ENCODE results near the gene SLC35F4.

The SLC35F4 gene

DNA sequence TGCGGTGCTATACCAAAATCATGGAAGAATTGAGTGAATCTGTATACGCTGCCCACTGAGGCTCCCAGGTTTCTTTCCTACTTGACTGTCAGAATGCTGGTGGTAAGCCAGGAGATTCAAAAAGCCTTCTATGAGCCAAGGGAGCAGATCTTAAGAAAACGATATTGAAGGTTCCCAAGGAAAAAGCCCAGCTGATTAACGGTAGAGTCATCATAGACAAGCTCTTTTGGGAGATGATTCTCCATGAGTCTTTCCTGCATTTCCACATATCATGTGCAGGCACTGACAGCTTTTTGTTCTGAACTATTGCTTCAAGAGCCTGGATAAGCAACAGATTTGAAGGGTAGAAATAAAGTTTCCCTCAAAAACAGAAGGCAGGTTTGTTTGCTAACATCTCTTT lies 17.5 kb downstream of the SLC35F4 start:
- DNase-seq, result peak; percentile 85

DNA sequence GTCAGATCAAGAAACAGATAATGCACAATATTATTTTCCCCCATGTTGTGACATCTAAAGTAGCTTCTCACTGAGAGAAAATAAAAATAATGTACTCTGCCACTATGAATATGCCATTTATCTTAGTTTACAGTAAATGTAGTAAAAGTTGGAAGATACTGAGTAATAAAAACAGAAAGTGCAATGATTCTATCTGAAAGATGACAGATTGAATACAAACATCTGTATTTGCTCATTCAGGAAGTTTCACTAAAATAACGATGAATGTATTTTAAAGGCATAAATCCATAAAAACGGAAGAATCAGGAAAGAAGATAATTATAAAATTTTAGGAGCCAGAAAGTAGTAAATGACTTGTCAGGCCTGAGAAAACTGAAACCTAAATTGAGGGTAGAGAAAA lies 18.2 kb downstream of the SLC35F4 start:
- no peak for DNase-seq

DNA sequence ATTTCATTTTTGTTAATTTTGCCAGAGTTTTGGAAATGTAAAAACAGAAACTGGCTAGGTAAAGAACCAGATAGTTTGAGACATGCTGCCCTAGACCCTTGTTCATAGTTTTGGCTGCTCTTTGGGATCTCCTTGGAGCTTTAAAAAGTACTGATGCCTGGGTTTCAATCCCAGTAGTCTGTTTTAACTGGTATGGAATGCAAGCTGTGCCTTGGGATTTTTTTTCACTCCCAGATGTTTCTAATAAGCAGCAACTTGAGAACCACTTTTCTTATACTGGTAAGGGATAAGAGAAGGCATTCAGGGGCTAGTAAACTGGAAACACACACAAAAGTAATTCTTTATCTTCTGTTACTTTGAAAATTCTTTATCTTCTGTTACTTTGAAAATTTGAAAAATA lies 18.8 kb downstream of the SLC35F4 start:
- peak; percentile 68 for DNase-seq

DNA sequence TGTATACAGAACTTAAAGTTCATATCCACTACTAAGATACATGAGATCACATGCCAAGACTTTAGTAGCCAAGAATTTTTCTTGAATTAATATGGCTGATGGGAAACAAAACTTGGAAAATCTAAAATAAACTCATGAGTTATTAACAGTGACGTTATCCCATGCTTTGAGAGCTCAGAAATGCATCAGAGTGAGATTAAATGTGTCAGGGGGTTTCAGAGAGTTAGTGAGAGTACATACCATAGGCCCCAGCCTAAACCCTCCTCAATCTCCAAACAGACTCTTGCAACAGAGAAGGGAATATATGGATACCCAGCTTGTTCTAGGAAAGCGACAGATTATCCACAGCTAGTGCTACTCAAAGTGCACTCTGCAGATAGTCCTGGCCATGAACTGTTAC lies 19.3 kb downstream of the SLC35F4 start:
- peak; percentile 13 for DNase-seq

DNA sequence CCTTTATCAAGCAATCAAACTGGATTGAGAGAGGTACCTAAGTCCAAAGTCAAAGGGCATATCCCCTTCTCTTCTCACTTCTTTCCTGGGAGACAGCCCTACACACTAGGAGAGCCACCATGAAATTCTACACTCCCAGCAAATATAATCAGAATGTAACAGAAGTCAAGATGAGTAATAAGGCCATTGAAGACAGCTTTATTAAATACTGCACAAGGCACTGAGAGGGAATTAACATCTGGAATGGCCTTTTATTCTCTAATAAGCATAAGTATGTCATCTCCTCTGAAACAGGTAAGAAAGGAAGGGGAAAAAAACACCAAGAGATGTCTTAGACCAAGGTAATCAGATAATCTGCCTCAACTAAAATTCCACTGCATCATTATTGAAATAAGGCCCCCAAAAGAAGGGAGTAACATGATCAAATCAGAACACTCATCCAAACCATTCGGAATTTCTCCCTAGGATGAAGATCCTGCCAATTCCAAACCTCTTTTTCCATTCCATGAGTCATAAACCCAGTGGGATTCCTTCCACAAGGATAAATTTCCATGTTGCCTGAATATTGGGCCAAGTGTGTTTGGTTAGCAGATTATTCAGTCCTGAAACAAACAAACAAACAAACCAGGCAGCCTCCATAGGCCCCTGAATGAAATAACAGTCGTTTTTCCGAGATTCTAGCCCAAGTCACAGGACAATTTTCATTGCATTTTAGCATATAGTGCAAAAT lies 19.9 kb downstream of the SLC35F4 start:
- DNase-seq, result peak; percentile 61

DNA sequence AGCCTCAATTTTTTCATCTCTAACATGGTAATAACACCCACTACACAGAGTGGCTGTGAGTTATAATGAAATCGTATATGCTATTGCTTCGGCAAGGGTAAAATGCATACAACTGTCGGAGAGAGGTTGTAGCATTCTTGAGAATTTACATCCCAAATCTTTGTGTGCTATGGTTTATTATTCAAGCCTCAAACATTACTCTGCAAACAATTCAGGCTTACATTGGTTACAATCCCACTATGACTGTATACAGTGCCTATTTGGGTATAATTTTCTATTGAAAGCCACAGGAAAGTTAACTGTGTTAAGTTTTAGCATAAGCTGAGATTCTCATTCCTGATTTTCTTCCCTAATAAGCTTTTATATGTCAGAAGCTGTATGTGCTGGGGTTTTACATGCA lies 20.6 kb downstream of the SLC35F4 start:
- no peak for DNase-seq

DNA sequence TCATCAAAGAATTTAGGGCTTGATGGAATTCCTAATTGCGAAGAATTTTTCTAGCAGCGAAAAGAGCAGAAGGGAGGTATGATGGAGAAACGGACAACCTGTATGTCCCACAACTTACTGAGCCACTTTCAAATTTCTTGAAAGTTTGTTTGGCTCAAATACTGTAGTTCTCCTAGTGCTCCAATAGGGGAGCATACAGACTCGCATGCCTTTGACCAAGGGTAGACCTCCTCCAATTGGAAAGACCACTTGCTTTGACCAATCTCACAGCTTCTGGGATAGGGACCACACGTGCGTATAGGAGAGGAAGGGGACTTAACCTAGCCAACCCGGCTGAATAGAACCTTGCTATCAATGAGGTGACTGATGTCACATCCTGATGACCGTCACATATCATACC lies 28.6 kb downstream of the SLC35F4 start:
- DNase-seq, result no peak

DNA sequence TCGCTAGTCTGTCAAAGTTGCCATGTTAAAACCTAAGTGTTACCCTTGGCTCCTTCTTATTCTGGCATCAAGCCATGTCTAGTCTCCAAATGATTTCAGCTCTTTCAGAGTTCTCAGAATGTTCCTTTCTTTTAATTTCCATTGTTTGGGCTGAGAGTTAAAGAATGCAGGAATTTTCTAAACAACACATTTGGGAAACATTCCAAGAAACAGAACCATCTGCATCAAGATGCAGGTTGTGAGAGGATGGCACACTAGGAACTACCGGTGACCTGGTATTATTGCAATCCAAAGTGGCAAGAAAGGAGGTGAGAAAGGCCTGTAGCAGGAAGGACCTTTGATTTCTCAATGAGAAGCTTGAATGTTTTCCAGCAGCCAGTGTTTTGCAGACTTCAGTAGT lies 30.1 kb downstream of the SLC35F4 start:
- DNase-seq, result no peak

DNA sequence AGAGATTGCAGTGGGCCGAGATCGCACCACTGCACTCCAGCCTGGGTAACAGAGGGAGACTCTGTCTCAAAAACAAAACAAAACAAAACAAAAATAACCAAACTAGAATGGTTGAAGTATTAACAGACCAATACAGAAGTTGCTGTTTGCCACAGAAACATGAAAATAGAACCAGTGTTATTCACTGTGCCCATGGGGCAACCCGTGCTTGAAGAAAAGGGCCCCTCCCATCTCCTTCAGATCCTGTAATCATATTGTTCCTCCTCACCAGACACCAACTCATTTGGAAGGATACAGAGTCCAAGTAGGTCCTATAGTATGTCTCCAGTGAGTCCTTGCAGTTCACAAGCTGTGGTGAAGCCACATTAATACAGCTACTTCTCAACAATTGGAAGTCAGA lies 30.9 kb downstream of the SLC35F4 start:
- DNase-seq, result no peak

DNA sequence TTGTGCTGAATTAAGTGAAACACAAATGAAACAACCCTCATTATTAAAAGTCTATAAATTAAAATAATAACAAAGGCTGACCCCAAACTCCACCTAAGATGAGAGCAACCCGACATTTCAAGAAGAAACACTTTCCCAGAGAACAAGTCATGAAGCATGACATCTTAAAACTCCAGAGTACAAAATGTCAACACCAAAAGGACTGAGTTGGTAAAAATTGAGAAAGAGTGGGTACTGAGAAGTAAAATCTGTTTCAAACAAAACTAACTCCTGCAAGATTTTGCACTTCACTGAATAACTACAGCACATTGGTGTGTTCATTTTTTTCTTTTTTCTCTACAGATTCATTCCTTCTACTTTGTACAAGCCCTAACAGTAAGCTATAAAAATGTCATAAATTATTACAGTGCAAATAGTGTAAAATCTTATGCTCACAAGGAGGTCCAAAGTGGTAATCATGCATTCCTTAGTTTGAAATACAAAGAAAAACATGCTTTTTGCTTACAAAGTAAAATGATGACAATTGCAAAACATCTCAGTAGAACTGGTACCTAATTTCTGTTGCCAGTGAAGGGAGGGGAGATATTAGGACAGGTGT lies 31.8 kb downstream of the SLC35F4 start:
- peak; percentile 26 for DNase-seq

DNA sequence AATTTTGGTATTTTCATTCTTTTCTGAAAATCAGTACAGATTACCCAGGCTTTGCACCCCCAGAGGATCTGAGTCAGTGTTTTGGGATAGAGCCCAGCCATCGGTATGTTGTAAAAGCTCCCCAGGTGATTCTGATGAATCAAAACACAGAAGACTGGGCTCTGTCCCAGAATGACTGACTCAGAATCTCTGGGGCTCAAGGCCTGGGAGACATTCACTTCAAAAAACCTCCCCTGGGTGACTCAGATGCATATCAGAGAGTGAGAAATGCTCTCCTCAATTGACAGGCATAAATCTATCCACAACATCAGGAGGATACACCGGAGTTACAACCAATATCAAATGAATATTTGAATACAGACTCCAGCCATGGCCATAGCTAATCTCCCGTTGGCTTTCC lies 32.6 kb downstream of the SLC35F4 start:
- peak; percentile 97 for DNase-seq

DNA sequence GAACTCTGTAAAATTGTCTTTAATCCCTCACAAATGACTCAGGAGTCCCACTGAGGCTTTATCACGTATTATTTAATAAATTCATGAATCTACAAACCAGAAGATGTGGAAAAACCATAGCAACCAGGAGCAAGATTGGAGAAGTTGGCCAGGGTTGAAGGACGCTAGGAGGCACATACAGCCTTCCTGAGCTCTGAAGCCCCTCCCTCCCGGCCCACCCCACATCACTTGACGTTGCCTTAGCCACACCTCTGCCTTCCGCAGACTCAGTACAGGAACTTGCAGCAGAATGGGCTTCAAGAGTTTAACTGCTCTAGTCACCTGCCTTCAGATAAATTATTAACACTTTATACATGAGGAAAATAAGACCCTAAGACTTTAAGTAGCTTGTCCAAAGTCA lies 33.9 kb downstream of the SLC35F4 start:
- peak; percentile 30 for DNase-seq

DNA sequence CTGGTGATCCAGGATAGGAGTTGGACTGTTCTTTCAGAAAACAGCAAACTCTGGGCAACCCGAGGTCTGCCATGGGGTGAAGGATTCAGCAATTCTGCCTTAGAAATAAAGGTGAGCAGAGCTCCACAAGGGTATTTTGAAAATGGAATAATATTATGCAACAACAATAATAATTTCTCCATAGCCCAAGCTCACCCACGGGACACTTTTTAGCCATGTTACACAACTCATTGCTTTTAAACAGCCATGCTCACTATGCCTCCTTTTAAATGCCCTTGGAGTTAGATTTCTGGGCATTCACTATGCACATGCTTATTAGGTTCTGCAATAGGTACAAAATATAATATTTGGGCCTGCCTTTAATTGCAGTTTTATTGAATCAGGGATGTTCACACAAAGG lies 37.2 kb downstream of the SLC35F4 start:
- no peak for DNase-seq

DNA sequence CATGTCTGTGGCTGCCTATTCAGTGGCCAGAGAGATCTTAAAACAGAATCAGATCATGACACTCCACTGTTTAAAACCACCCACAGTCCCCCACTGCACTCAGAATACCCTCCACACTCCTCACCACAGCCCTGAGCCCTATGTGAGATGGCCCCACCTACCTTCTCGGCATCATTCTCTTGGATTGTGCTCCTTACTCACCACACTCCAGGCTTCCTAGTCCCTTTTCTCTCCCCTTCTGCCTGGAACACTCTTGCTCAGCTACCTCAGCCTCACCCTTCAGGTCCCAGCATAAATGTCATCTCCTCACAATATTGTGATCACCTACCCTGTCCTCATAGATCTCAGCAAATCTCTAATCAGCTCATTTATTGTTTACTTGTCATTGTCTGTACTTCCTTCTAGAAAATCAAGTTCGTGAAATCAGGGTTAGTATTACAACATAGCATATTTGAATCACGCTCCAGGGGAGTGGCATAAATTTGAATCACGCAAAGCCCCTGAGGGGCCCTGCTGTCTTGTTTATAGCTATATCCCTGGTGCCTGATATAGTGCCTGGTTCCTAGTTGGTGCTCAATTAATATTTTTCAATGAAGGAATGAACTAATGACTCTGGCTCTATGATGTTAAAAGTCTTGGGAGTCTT lies 42.8 kb downstream of the SLC35F4 start:
- peak; percentile 23 for DNase-seq

DNA sequence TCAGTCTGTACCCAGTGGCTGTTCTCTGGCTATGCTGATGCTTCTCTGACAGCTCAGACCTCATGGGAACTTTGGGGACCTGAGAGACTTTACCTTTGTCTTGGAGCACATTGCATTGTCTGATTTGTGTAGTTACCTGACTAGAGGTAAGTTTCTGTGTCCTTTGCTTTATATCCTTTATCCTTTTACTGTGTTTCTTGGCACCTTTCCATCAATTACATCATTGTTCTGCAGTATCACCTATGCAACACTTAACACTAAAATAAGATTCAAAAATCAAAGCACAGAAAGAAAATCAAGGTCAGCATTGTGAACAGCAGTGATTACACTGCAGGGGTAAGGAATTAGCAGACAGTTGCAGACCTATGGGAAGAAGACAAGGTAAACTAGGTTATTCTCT lies 43.8 kb downstream of the SLC35F4 start:
- DNase-seq, result no peak

DNA sequence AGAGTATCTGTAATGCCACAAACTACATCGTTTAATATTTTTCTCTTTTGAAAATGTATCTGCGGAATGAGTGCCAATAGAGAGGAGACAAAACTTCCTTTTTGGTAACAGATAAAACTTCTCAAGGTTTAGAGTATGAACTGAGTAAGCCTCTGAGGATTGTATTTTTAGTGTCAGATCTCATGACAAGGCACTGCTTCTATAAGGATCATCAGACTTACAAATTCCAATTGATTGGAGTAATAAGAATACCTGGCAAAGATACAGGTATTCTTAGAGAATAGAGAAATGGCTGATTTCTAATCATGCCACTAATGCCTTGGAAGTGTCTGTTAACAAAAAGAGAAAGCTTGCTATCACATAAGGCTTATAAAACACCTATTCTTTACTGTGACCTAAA lies 45.3 kb downstream of the SLC35F4 start:
- no peak for DNase-seq

DNA sequence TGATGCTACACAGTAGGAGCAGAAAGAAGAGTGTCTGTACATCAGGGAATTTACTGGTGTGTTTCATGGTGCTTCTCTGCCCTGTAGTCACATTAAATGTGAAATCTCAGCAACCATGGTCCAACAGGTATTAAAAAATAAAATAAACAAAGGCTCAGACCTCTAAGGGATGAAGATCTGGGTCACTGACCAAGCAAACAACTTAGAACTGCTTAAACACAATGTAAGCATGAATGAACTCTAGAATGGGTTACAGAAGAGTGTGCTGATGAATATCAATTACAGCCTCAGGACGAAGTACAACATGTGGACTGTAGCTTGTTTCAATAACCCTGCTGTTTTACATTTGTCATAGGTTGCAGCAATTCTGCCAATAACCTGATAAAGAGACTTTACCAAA lies 47.4 kb downstream of the SLC35F4 start:
- DNase-seq, result no peak

DNA sequence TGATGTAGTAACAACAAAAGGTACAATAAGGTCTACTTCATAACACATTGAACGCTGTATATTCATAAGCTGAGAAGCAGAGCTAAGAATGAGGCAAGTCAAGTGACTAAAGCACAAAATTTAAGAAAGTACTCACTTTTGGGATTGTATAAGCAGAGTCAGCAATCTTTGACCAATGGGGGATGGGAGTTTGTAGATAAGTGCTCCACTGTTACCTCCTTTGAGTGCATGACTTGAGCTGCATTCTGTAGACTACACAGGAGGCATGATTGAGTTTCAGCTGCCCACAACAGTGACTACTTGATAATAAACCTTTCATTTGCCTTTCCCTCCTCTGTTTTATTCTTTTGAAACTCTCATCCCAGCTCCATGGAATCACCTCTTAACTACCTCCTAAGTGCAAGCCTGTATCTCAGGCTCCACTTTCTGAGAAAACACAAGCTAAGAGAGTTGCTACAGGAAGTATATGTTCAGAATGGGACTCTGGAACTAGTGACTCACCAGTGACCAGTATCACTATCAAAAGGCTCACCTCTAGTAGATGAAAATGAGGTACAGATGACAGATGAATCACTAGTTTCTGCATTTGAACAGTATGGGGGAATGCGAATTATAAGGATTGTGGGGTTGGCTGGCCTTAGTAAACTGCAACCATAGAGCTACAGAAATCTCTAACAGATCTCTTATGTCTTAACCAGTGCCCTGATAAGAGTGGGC lies 49.2 kb downstream of the SLC35F4 start:
- peak; percentile 21 for DNase-seq

DNA sequence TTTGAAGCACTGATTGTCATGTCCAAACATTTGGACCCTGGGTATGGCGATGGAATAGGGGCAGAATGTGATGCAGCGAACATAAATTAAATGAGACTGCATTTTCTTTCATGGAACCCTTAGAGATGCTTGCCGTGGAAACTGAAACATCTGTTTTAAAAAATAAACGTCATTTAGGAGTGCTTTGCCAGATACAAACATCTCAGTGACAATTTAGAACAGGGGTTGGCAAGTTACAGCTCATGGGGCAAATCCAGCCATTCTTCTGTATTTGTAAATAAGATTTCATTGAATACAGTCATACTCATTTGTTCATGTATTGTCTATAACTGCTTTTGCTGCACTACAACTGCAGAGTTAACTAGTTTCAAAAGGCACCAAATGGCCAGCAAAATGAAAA lies 51.2 kb downstream of the SLC35F4 start:
- no peak for DNase-seq

DNA sequence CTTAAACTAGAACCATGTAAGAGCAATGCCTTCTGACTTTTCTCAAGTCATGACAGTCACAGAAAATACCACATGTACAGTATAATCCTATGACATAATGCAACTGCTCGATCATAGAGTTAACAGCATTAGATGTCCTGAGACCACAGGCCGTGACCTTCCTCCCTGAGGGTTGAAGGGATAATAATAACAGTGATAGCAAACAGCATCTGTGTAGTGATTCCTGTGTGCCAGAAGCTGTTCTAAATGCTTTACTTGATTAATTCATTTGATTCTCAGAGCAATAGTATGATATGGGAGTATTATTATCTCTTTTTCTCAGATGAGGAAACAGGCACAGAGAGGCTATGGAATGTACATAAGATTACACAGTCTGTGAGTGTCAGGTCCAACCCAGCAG lies 53.2 kb downstream of the SLC35F4 start:
- no peak for DNase-seq

DNA sequence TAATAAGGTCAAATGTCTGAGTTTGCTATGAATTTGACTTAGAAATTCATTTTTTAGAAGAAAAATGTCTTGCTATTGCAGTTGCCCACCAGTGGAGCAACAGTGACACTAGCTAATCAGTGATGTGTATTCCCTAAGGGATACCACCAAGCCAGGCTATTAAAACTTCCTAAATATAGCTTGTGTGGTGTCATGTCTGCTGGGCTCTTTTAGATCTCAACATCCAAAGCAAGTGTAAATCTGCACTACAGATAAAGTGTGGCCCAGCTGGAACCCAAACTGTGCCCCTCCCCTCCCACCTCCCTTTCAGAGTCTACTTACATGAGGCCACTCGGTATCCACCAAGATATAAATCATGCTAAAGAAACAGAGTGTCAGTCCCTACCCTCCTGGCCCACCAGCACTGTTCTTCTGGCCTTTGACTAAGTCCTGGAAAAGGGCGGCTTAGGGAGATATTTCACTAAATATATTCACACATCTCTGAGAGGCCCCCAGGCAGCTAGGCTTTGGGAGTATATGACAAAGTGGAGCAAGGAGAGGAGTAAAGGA lies 53.8 kb downstream of the SLC35F4 start:
- DNase-seq, result no peak

DNA sequence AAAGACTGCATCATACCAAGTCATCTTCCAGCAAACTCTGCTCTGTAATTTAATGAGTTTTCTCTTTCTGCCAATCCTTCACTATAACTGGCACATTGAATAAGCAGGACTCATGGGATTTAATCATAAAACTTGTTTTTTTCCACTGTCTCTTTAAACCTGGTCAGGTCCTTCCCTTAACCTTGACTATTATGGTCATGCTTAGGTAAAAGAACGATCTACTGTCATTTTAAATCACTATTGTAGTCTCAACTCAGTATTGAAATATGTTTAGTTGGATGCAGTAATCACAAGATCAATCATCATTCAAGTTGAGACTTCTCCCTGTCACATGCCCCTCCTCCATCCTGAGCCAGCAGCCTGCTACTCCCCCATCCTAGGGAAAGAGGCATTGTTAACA lies 56.1 kb downstream of the SLC35F4 start:
- DNase-seq, result no peak

DNA sequence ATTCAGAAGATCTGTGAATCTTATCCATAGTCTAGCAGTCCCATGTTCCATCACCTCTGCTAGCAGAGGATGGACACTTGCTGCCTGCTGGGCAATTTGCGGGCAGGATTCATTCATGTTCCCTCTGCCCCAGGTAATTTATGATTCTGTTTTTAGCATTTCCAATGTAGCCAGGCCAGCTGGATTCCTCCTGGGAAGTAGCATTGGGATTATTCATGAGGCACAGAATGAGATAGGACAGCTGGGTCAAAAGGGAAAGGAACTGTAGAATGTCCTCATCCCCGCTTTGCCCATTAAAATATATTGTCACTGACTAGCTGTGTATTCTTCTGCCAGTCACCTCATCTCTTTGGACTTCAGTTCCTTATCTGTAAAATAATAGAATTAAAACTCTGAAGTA lies 68.7 kb downstream of the SLC35F4 start:
- no peak for DNase-seq

DNA sequence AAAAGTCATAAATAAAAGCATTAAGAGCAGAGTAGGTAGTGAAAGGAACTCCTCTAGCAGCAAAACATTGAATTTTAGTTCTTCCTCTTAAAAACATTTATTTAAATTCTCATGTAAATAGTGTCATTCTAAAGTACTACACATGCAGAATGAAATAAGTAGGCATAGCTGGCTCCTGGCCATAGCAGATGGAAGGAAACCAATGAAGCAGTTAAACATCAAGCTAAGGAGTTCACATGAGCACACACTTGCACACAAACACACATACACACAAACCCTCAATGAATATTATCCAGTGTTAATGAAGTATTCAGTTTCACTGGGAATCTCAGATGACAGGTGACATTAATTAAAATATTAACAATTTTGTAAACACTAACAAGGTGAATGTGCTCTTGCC lies 69.3 kb downstream of the SLC35F4 start:
- DNase-seq, result no peak

Measured in HCEC 1CT (cell line).